ENCODE data around the gene SH3BP5.
A peak's percentile ranks its signal among the peaks of the same experiment; 100 is the strongest.

The SH3BP5 gene

GRCh38 chr3:15228147-15228546 is 104.2 kb downstream of the SH3BP5 start:
- DNase-seq = no peak

- no peak for DNase-seq
Observed at GRCh38 chr3:15223685-15224572, 108.5 kb downstream of the SH3BP5 start.

- DNase-seq = no peak
Observed at GRCh38 chr3:15221574-15222217, 110.7 kb downstream of the SH3BP5 start.

- DNase-seq = no peak
Observed at GRCh38 chr3:15220661-15221060, 111.7 kb downstream of the SH3BP5 start.

DNA sequence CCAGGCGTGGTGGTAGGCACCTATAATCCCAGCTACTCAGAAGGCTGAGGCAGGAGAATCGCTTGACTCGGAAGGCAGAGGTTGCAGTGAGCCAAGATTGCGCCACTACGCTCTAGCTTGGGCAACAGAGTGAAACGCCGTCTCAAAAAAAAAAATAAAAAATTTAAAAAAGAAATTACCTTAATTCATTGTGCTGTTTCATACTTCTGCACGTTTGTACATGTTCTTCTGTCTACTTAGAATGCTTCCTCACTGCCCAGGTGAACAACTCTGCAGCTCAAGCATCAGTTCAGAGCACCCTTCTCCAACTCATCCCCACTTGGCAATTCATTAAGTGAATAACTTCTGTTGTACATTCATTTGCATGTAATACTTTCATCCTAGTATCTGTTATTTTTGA is 112.3 kb downstream of the SH3BP5 start:
- no peak for DNase-seq

DNA sequence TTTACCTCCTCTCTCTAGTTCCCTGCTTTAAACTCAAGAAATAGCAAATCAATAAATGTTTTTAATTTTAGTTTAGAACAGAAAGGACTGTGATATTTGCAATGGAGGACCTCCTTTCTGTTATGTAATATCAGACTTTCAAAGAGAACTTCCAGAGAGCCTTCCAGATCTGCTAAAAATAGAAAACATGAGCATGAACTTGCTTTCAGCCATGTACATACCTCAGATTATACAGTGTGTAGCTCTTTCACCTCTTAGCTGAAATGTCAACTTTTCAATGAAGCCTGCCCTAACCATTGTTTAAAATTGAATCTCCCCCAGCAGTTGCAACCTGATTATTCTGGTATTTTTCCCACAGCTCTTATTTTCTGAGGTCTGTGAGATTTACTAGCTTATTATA is 113.7 kb downstream of the SH3BP5 start:
- DNase-seq = no peak

GRCh38 chr3:15217841-15218267 is 114.5 kb downstream of the SH3BP5 start:
- no peak for DNase-seq

DNA sequence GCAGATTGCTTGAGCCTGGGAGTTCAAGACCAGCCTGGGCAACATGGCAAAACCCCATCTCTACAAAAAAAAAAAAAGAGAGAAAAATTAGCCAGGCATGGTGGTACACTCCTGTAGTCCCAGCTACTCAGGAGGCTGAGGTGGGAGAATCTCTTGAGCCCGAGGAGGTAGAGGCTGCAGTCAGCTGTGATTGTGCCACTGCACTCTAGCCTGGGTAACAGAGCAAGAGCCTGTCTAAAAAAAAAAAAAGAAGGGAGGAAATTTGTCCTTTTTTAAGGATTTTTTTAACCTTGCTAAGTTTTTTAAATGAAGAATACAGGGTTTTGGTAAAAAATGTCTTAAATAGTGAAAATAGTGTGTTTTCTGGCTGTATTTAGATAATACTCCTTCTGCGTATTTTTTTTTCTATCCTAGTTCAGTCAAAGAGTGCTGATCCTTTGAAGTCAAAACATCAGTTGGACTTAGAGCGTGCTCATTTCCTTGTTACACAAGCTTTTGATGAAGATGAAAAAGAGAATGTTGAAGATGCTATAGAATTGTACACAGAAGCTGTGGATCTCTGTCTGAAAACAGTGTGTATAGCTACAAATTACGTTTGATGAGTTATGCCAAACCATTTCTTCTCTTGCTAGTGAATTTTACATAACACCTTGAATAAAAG is 115.2 kb downstream of the SH3BP5 start:
- DNase-seq = no peak

- no peak for DNase-seq
Observed at GRCh38 chr3:15216501-15216900, 115.9 kb downstream of the SH3BP5 start.

- no peak for DNase-seq
Observed at GRCh38 chr3:15215996-15216395, 116.4 kb downstream of the SH3BP5 start.

- no peak for DNase-seq
Observed at GRCh38 chr3:15214758-15215157, 117.6 kb downstream of the SH3BP5 start.

GRCh38 chr3:15211937-15212336 is 120.4 kb downstream of the SH3BP5 start:
- DNase-seq = no peak

DNA sequence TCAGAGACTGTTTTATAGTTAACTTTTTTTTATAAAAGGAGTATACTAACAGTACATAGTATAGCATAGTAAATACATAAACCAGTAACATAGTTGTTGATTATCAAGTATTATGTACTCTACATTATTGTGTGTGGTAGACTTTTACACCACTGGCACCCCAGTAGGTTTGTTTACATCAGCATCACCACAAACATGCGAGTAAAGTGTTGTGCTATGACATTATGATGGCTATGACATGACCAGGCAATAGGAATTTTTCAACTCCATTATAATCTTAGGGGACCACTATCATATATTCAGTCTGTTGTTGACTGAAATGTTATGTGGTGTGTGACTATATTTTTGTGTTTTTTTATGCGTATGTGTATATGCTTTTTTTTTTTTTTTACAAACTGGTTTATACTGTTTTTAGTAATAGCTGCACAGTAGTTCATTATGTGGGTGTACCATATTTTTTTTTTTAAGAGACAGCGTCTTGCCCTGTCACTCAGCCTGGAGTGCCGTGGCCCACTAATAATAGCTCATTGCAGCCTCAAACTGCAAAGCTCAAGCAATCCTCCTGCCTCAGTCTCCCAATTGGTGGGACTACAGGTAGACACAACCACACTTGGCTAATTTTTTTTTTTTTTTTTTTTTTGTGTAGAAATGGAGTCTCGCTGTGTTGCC is 124.4 kb downstream of the SH3BP5 start:
- DNase-seq = peak; percentile 21

DNA sequence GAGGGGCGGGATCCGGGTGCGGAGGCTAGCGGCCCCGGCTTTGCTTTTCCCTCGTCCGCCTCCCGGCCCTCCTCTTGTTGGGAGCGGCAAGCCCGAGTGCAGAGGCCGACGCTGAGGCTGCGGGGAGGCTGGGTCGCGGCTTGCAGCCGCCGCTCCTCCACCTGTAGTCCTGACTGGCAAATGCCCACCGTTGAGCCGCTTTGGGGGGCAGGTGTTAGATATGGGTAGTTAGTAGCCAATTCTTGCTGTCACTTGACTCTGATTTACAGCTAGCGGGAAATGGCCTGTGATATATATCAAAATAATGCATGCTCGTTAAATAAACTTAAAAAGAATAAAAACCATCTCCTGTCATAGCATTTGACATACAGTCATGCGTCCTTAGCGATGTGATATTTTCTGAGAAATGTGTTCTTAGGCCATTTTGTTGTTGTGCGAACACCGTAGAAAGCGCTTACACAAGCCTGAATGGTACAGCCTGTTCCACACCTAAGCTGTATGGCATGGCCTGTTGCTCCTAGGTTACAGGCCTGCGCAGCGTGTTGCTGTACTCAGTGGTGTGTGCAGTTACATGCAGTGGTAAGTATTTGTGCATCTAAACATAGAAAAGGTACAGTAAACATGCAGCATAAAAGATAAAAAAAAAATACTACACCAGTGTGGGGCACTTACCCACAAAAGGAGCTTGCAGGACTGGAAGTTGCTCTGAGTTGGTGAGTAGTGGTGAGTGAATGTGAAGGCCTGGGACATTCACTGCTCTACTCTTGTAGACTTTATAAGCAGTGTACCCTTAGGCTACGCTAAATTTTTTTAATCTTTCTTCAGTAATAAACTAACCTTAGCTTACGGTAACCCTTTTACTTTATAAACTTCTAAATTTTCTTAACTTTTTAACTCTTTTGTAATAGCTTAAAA is 125.5 kb downstream of the SH3BP5 start:
- peak; percentile 72 for DNase-seq

DNA sequence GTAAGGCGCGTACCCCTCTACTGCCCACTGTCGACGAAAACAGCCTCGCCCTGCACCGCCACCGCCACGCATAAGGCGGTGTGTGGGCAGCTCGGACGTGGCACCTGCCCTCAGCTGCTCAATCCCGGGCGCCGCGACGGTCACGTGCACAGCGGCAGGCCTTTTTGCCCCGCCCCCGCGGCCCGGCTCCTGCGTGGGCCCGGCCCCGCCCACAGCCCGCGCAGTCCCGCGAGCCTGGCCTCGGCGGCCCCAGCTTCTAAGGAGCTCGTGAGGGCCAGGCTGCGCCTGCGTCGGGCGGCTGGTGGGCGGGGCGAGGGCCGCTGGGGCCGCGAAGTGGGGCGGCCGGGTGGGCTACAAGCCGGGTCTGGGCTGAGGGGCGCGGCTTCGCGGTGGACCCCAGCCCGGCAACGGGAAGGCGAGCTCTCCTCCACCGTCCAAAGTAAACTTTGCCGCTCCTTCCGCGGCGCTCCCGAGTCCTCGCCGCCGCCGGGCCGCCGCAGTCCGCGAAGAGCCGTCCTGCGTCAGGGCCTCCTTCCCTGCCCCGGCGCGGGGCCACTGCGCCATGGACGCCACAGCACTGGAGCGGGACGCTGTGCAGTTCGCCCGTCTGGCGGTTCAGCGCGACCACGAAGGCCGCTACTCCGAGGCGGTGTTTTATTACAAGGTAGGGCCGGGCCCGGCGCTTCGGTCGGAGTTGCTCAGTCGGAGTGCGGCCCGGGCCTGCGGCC is 126.3 kb downstream of the SH3BP5 start, which contains the start of gene CAPN7:
CAPN7 (plus strand) TSS at position 313 of the 728 bp plus-strand sequence; CDS start at position 563, 250 bp downstream.
- peak; percentile 98 for DNase-seq

DNA sequence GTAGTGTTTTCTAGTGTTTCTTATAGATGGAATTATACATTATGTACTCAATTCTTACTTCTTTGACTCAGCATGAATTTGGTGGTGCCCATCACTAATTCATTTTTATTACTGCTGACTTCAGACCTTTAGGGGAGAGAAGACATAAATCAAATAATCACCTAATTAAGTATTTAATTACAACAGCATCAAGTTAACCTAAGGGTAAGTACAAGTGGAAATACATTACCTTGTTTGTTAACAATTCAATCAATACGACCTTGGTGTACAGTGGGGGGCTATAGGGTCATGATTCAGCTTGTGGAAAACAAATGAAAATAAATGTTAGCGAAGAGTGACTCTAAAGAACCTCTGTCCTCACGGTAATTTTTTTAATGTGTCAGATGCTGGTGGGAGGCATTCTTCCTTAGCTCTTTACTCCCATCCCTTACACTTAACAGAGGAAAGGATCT is 126.9 kb downstream of the SH3BP5 start:
- DNase-seq = no peak
